PC-3 (cell line): Measurements from ENCODE around the gene PCDH19. TPM values are rescaled to one million over a fixed set of nuclear protein-coding genes. Genes with fewer than 3 reads are reported as not detected.

Source experiments
- total RNA-seq: library from RNA; depleted of rRNA; stranded (reverse); fragments of >200 nt; gene quantifications from 2 replicates; pipeline ENCODE4 v1.2.3, GENCODE V29; 2014; rRNA removed

The PCDH19 gene
- total RNA-seq, 1 experiment from 2014 or later, result not detected

Other genes starting within 250 kb of the PCDH19 start
- gene TNMD, start 174.7 kb upstream of the PCDH19 start, total RNA-seq, result not detected in 2 replicates
- 35.2 and 47.4 TPM in 2 replicates for gene TSPAN6, start 226.5 kb upstream of the PCDH19 start, total RNA-seq
- gene SRPX2, start 233.9 kb upstream of the PCDH19 start, total RNA-seq, result 12.2 and 19.3 TPM in 2 replicates